Central memory CD4-positive, alpha-beta T cell (primary cell): ENCODE results near the gene NCCRP1.
"Not testable (repeated sequence)": the region's sequence is repeated elsewhere in the genome, so short reads cannot be mapped to it uniquely, and the experiment has no call there.

Experiments used
- DNase-seq: peaks from one replicate; pipeline ENCODE4 v3.0.0; 2022

The NCCRP1 gene

DNA sequence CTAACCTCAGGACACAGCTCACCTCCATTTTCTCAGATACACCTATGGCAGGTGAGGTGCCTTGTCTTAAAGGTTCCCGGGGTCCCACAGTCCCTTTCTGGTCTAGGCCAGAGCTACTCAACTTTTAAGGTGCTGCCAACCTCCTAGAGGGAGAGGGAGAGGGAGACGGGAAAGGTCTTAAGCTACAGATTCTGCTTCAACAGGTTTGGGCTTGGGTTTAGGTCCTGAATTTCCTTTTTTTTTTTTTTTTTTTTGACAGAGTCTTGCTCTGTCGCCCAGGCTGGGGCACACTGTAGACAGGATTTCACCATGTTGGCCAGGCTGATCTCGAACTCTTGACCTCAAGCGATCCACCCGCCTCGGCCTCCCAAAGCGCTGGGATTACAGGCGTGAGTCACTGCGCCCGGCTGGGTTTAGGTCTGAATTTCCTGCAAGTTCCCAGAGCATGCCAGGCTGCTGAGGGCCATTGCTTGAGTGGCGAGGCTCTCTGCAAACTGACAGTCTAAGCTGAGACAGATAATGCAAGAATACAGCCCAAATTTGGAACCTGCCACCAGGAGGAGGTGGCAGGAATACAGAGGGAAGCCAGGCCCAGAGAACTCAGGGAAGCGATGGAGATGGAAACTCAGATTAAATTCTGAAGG lies 15.1 kb downstream of the NCCRP1 start:
- no peak for DNase-seq

DNA sequence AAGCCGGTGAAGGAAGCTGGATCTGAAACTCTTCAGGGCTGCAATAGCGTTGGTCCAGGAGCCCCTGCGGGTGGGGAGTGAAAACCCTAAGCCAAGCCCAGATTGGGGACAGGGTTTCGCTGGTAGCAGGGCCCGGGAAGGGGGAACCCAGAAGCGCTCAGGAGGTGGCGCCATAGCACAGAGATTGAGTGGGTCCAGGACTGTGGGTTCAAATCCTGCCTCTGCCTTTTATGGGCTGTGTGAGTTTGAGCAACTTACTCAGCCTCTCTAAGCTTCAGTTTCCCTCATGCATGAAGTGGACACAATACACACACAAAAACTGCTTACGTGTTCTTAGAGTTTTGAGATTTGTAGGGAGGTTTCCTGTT lies 15.6 kb downstream of the NCCRP1 start:
- DNase-seq: peak; percentile 38

DNA sequence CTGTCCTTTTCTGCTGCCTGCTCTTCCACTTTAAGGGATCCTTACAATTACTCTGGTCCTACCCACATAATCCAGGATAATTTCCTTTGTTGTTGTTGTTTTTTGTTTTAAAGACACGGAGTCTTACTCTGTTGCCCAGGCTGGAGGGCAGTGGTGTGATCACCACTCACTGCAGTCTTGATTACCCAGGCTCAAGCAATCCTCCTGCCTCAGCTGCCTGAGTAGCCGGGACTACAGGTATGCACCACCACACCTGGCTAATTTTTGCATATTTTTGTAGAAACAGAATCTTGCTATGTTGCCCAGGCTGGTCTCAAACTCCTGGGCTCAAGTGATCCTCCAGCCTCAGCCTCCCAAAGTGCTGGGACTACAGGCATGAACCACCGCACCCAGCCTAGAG lies 18.6 kb downstream of the NCCRP1 start:
- DNase-seq: not testable (repeated sequence)

DNA sequence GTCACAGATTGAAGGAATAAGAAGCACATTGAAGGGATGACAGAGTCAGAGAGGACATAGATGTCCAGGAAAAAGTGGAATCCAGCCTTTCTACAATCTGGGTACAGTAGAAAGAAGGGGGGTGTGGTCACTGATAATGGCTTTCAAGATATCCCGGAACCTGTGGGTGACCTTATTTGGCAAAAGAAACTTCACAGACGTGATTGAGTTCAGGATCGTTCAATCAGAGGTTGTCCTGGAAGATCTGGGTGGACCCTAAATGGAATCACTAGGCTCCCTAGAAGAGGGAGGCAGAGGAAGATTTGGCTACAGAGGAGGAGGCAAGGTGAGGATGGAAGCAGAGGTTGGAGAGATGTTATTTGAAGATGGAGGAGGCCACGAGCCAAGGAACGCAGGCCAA lies 20.3 kb downstream of the NCCRP1 start:
- no peak for DNase-seq

DNA sequence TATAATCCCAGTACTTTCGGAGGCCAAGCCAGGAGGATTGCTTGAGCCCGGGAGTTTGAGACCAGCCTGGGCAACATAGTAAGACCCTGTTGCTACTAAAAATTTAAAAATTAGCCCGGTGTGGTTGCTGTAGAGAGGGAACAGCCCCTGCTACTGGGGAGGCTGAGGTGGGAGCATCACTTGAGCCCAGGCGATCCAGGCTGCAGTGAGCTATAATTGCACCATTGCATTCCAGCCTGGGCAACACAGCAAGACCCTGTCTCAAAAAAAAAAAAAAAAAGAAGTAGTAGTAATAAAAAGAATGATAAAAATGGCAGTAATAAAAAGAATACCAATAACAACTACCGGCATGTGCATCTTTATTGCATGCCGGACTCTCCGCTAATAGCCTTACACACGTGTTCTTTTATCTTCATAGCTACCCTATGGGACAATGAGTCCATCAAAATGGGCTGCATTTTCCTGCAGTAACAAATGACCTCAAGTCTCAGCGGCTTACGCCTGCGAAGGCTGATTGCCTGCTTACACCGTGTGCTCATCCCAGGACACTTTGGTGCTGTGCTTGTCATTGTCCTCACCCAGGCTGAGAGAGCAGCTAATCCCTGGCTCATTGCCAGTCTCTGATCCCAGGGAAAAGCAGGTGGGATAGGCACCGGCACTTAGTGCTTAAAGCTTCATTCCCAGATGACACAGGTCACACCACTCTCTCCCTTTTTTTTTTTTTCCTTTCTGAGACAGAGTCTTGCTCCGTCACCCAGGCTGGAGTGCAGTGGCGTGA lies 21.7 kb downstream of the NCCRP1 start:
- no peak for DNase-seq

DNA sequence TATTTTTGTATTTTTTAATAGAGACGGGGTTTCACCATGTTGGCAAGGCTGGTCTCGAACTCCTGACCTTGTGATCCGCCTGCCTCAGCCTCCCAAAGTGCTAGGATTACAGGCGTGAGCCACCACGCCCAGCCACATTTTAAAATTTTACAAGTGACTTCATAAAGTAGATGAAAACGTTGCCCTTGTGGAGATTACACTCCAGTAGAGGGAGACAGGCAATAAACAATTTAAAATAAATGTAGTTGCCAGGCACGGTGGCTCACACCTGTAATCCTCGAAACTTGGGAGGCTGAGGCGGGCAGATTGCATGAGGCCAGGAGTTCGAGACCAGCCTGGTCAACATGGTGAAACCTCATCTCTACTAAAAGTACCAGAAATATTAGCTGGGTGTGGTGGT lies 22.3 kb downstream of the NCCRP1 start:
- DNase-seq: not testable (repeated sequence)

DNA sequence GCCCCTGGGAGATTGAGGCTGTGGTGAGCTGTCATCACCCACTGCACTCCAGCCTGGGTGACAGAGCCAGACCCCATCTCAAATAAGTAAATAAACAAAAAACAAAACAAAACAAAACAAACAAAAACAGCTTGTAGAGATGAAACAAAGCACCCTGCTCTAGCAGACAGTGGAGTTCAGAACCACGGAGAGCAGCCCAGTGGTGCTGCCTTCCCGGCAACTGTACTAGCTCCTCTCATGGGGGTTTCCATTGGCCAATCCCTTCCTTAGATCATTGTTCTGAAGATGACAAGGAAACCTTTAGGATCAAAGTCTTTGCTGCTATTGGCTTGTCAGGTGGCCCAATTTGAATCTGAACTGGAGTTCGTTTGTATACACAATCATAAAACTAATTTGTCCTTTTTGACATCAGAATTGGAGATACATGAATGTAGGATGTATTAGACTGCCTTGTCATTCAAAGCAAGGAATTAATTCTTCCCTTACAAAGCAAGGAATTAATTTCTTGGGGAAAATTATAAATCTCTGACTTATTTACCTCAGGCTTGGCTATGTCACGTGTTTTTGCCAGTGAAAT lies 27.0 kb downstream of the NCCRP1 start:
- no peak for DNase-seq

DNA sequence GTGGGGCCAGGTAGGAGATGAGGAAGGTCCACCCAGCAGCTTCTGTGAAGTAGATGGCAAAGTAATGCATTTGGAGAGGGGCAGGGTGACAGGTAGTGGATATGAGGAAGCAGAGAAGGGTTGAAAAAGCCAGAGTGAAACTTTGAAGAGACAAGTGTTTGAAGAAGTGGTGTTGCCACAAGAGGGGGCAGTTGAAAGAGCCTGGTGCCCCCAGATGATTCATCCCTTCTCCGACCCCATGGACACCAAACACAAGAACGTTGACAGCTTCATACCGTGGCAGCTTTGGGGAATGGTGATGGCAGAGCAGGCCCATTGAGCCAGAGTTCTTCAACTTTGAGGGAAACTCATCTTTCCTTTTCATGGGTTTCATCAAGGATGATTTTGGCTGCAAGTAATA lies 28.1 kb downstream of the NCCRP1 start:
- no peak for DNase-seq

DNA sequence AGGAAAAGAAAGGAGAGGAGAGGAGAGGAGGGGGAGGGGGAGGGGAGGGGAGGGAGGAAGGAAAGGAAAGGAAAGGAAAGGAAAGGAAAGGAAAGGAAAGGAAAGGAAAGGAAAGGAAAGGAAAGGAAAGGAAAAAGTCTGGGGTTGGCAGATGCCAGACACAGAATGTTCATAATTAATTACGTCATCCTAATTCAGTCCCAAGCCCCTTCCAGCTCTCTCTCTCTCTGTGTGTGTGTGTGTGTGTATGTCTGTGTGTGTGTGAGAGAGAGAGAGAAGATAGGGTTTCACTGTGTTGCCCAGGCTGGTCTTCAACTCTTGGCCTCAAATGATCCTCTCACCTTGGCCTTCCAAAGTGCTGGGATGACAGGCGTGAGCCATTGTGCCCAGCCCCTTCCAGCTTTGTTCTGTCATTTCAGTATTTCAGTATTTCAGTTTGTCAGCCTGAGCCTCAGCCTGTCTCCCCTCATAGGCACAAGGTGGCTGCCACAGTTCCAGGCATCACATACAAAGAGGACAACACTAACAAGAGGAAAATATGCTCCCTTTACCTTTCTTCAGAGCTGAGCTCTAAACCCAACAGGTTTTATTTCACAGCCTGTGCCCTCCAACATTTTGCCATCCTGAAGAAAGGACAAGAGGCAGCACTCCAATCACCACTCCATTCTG lies 33.5 kb downstream of the NCCRP1 start:
- no peak for DNase-seq

DNA sequence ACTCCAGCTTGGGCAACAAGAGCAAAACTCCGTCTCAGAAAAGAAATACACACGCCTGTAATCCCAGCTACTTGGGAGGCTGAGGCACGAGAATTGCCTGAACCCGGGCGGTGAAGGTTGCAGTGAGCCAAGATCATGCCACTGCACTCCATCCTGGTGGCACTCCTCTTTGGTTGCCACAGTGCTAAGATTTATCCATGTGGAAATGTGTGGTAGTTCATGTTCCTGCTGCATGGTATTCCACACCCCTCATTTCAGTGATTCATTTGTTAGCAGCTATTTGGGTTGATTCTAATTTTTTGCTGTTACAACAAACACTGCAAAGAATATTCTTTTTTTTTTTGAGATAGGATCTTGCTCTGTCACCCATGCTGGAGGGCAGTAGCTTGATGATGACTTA lies 35.9 kb downstream of the NCCRP1 start:
- DNase-seq: no peak

DNA sequence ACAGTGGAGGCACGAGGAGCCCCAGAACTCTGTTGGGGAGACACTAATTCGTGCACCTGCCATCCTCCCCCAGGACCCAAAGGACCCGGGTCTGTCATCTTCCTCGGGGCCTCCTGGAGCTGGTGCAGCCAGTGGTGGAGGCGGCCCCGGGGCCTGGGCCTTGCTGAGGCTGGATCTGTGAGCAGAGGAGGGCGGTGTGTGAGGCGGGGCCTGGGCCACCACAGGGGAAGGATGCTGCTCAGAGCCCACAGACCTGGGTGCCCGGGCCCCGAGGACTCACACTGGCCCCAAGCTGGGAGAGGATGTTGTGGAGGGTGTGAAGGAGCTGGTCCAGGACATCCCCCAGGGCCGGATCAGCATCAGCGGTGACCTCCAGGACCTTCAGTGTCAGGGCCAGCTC lies 39.8 kb downstream of the NCCRP1 start:
- no peak for DNase-seq

DNA sequence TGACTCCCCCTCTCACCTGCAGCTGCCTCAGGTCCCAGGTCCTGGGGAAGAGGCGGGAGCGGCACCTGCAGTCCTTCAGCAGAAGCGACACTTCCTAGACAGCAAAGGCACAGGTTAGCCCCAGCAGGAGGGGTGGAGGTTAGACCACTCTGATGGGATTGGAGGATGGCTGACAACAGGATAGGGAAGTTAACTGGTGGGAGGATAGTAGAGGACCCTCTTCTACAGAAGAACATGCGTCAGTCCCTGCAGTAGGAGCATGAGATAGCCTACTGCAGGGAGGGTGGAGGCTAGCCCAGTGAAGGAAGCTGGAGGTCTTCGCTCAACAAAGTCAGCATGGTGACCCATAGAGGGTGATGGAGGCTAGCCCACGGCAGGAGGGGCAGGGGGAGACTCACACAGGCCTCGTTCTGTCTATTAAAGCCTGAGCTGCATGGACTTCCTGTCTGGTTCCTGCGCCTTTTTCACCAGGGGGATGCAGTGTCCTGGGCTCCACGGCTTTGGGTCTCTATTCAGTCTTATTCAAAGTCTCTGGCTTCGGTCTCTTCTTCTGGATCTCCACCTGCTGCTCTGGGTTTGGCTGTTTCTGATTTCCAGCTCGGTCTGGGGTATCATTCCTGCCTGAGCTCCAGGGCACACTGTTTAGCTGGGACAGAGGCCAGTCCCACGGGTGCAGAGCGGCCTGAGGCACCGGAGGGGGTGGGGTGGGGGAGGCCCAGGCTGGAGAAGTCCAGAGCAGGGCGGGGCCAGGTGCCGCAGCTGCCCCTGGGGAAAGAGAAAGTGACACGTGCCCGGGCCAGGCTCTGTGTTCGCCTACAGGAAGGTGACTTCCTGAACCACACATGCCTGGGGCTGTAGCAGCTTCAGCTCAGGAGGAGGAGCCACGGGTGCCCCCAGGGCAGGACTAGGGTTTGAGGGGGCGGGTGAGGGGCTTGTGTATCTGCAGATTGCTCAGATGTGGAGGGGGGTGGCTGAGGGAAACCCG lies 40.7 kb downstream of the NCCRP1 start:
- peak; percentile 9 for DNase-seq

DNA sequence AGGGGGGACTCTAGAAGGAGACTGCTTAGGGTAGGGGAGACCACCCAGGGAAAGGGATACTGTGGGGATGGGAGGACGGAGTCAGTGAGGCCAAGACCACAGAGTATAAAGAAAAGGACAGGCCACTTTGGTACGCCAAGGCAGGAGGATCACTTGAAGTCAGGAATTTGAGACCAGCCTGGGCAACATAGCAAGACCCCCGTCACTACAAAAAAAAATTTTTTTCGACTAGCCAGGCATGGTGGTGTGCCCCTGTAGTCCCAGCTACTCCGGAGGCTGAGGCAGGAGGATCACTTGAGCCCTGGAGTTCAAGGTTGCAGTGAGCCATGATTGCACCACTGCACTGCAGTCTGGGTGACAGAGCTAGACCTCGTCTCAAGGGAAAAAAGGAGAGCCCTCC lies 41.4 kb downstream of the NCCRP1 start:
- no peak for DNase-seq

DNA sequence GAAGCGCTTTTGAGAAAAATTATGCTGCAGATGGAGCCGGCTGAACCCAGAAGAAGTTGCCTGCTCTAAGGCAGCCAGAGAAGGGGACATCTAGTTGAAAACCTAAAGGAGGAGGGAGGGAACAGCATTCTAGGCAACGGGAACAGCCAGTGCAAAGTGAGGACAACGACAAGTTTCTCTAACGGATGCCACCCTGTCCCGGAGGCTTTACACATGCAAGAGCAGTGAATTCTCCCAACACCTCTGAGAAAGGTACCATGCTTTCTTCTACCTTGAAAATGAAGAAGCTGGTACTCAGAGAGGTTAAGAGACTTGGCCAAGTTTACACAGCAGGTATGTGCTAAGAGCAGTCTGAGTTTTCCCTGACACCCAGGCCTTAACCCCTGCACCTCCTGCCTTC lies 42.2 kb downstream of the NCCRP1 start:
- no peak for DNase-seq

DNA sequence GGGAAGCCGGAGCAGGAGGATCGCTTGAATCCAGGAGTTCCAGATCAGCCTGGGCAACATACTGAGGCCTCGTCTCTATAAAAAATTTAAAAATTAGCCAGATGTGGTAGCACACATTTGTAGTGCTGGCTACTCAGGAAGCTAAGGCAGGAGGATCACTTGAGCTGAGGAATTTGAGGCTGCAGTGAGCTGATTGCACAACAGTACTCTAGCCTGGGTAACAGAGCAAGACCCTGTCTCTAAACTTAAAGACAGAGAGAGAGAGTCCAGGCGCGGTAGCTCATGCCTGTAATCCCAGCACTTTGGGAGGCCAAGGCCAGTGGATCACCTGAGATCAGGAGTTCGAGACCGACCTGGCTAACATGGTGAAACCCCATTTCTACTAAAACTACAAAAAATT lies 43.7 kb downstream of the NCCRP1 start:
- no peak for DNase-seq

DNA sequence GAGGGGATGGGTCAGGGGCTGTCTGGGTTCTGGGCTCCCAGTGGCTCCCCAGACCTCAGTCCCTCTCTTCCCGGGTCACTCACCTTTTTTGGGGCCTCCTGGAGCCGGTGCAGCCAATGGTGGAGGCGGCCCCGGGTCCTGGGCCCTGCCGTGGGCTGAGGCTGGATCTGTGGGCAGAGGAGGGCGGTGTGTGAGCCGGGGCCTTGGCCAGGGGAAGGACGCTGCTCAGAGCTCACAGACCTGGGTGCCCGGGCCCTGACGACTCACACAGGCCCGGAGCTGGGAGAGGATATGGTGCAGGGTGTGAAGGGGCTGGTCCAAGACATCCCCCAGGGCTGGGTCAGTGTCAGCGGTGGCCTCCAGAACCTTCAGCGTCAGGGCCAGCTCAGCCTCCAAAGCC lies 47.0 kb downstream of the NCCRP1 start:
- not testable (repeated sequence) for DNase-seq

DNA sequence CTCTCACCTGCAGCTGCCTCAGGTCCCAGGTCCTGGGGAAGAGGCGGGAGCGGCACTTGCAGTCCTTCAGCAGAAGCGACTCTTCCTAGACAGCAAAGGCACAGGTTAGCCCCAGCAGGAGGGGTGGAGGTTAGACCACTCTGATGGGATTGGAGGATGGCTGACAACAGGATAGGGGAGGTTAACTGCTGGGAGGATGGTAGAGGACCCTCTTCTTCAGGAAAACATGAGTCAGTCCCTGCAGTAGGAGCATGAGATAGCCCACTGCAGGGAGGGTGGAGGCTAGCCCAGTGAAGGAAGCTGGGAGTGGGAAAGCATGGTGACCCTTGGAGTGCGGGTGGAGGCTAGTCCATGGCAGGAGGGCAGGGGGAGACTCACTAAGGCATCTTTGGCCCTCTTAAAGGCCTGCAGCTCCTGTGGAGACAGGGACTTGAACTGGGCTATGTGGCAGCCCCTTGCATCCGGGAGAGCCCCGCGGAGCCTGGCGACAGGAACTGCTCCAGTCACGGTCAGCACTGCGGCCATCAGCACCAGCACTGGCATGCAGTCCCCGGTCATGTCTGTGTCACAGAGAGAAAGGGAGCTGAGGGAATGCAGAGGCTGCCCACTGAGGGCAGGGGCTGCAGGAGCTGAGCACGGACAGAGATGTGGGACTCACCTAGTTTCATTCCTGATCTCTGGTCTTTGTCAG lies 47.8 kb downstream of the NCCRP1 start, which contains the start of gene IFNL3:
Gene IFNL3, minus strand, starts transcription at position 597 of the 691 bp plus-strand sequence. Its CDS starts 39 bp downstream, at position 558.
- DNase-seq: not testable (repeated sequence)

DNA sequence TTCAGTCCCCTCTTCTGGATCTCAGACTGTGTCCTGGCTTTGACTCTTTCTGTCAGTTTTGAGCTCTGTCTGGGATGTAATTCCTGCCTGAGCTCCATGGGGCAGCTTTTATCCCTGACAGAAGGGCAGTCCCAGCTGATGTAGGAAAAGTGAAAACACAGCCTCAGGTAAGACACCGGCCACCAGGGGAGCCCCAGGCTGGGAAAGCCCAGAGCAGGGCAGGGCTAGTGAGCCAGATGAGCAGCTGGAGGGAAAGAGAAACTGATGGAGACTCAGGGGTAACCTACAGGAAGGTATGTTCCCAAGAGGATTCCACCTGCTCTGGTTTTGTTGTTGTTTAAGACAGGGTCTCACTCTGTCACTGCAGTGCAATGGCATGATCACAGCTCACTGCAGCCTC lies 48.4 kb downstream of the NCCRP1 start:
- DNase-seq: not testable (repeated sequence)

DNA sequence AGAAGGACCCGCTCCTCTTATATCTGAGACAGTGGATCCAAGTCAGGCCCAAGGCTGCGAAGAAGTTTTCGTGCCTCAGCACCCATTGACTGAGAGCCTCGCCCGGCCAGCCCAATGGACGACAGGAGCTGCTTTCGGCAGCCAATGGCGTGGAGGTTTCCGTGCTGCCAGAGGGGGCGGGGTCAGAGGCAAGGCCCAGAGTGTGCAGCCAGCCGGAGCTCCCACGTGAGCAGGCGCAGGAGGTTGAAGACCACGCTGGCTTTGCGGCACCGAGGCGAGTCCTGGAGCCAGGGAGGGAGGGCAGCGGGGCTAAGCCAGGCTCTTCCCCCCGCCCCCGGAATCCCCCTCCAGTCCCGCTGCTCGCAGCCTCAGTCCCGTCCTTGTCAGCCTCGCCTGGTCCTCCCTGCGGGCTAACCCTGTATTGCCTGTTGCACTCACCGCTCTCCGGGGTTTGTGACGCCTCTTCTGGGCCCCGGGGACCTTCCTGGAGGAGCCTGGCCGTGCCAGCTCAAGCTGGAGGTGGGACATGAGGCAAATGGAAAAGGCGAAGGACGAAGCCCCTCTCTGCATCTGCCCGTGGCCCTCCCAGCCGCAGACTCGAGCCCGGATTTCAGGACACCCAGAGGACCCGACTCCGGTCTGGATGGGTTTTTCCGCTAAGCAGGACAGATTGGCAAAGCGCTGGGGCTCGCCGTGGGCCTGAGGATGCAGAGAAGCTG lies 50.3 kb downstream of the NCCRP1 start:
- peak; percentile 18 for DNase-seq

DNA sequence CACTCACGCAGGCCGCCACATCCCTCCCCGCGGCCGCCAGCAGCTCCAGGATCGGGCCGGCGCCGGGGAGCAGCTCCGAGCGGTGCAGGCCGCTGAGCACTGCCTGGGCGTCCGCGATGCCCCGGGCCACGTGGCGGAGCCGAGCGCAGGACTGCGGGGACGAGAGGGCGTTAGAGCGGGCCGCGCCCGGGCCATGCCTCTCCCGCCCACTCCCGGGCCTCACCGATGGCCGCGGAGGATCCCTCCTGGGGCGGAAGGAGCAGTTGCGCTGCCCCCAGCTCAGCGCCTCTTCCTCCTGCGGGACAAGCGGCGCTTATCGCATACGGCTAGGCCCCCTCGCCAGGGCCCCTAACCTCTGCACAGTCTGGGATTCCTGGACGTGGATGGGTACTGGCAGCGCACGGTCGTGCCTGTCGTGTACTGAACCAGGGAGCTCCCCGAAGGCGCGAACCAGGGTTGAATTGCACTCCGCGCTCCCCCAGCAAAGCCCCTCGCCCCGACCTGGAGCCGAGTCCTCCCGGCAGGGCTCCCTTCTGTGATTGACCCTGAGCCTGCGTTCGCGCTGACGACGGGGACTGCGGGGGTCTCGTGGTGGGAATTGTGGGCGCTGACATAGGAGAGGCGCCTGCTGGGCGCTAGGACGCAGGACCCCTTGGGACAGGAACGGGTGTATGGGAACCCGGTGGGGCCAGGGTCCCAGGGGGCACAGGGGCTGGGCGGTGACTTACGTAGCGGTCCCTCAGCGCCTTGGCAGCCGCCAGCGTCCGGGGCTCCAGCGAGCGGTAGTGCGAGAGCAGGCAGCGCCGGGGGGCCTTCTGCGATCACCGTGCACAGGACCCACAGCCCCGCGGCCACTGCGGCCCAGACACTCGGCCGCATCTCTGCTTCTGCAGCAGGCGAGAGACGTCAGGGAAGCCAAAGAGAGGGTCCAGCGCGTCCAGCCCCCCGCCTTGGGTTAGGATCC lies 51.2 kb downstream of the NCCRP1 start:
- DNase-seq: no peak
